A549 treated with GW870086 at 1 μM for 4 hours (cell line): ENCODE measurements around the gene C6. TPM values are rescaled to one million over a fixed set of nuclear protein-coding genes. Genes with fewer than 3 reads are reported as not detected.

Experiments used
- total RNA-seq: library from RNA; stranded (reverse); fragments of 200-300 nt; extraction: Qiagen RNA extraction; gene quantifications from 5 replicates; pipeline ENCODE4 v1.2.3, GENCODE V29; 2022; ENCODE audit warnings: low read depth

Gene C6
- total RNA-seq: not detected in 5 replicates

GRCh38 chr5:41213340-41213739 is at the start of gene C6:
C6 (minus strand) TSS chr5:41213532; CDS start chr5:41203230, 10,302 bp downstream.

Other genes starting within 250 kb of the C6 start
- not detected in 5 replicates for gene MROH2B, start 142.2 kb downstream of the C6 start, total RNA-seq